HK-2 (cell line): ENCODE data around the gene BLVRA.
"Not testable (repeated sequence)": the region's sequence is repeated elsewhere in the genome, so short reads cannot be mapped to it uniquely, and the experiment has no call there.

Experiments used
- DNase-seq: peaks from one replicate; pipeline ENCODE4 v3.0.0-alpha.2; 2018; ENCODE audit not compliant: unreplicated experiment

The BLVRA gene

DNA sequence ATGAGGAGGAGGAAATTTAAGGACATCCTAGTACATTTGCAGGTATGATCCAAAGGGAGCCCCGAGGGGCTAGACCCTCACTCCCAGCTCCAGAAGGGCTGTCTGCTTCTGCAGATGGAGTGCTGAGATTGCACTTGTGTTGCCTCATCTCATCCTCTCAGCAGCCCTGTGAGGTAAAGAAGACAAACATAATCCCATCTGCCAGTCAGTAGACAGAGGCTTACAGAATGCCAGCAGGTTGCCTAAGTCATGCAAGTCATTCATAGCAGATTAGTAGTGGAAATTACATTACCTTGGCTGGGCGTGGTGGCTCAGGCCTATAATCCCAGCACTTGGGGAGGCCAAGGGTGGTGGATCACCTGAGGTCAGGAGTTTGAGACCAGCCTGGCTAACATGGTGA, 45.4 kb downstream of the BLVRA start:
- DNase-seq: no peak

DNA sequence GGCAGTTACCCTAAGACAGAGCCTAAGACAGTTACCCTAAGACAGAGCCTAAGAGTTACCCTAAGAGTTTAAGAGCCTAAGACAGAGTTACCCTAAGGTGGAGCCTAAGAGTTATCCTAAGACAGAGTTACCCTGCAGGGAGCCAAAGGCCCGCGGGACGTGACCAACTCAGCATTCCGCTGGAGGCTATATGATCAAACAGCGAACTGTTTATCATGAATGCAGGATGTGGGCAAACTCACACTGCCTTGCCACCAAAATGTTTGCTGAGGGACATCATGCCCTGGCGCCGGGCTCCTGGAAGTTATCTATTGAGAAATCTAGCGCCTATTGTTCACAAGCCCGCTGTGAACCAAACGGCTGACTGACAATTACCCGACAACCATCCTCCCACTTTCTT, 49.9 kb downstream of the BLVRA start:
- DNase-seq: no peak

DNA sequence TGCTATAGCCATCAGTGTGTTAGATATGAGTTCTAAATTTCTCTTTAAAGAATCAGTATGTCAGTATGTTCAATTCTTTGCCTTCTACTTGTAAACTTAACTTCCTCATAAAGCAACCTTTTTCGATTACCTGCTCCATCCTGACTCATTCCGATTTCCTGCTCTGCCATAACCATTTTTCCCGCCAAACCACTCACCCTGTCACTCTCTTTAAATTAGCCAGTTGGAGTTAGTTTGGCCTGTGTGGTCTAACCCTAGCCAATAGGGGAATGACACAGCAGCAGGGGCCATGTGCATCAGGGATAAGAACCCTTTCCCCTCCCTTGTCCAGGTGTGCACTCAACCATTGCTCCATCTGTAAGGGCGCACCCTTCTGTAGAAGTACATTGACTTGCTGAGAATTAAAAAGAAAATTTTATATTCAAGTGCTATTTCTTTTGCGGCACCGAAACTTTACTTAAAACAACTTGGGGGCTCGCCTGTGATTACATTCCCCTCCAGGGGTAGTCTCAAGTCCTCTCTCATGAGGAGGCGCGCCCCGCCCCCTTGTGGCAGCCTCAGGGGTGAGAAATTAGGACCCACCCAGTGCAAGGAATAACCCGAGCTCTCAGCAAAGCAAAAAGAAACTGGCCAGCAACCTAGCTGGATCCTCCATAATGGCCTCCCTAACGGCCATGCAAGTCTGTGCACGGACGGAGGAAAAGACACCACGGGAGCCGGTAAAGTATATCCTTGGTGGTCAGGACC, 51.9 kb downstream of the BLVRA start:
- DNase-seq: not testable (repeated sequence)

DNA sequence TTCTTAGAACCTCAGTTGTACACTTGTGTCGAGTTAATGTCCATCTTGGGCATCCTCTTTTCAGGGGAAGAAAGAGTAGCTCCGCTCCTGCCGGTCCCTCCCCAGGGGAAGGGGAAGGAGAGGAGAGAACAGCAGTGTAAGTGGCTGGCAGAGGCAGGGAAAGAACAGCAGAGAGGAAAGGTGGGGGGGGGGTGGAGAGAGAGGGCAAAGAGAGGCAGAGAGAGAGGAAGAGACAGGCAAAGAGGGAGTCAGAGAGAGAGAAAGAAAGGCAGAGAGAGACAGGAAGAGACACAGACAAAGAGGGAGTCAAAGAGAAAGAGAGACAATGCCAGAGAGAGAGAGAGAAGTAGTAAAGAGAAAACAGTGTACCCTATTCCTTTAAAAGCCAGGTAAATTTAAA, 56.9 kb downstream of the BLVRA start:
- DNase-seq: no peak

DNA sequence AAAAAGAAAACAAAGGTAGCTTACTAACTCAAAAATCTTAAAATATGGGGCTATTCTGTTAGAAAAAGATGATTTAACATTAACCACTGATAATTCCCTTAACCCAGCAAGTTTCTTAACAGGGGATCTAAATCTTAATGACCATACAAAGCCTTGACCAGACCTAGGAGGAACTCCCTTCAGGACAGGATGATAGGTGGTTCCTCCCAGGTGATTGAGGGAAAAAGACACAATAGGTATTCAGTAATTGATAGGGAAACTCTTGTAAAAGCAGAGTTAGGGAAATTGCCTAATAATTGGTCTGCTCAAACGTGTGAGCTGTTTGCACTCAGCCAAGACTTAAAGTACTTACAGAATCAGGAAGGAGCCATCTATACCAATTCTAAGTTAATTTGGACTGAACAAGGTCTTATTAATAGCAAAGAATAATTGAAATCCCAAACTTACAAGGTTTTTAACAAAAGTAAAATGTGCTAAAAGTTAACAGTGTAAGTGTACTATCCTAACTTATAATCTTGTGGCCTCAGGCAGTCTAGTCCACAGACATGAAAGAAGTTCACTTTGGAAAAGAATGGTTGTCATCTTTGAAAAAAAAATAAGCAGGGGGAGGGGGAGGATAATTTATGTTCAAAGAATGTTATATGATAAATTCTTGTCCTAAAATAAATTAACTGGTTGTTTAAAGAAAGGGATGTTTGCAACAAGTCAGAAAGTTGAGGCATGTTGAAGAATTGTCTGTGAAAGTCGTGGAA, 57.7 kb downstream of the BLVRA start:
- not testable (repeated sequence) for DNase-seq

DNA sequence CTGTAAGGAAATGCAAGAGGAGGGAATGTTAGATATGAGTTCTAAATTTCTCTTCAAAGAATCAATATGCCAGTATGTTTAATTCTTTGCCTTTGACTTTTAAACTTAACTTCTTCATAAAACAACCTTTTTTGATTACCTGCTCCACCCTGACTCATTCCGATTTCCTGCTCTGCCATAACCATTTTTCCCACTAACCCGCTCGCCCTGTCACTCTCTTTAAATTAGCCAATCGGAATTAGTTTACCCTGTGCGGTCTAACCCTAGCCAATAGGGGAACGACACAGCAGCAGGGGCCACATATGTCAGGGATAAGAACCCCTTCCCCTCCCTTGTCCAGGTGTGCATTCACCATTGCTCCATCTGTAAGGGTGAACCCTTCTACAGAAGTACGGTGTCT, 64.9 kb downstream of the BLVRA start:
- not testable (repeated sequence) for DNase-seq

DNA sequence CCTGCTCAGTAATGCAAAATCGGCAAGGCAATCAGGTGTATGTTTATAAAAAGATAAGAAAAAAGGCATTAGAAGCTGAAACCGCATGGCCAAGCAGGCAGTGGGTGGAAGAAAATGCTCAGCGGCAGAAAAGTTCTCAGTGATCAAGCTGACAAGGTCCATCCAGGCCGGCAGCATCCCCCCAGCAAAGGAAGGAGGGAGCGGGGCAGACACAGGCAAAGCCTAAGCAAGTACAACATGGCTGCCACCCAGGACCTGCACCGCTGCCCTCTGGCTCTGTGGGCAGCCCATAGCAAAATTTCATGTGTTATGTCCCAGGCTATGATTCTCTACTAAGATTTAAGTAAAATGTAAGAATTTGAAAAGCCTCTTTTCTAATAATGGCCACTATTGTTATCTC, 65.5 kb downstream of the BLVRA start:
- no peak for DNase-seq

DNA sequence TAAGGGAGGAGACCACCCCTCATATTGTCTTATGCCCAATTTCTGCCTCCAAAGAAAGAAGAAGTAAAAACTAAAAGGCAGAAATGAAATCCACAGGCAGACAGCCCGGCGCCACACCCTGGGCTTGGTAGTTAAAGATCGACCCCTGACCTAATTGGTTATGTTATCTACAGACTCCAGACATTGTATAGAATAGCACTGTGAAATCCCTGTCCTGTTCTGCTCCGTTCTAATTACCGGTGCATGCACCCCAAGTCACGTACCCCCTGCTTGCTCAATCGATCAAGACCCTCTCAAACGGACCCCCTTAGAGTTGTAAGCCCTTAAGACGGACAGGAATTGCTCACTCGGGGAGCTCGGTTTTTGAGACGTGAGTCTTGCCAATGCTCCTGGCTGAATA, 66.0 kb downstream of the BLVRA start:
- not testable (repeated sequence) for DNase-seq

DNA sequence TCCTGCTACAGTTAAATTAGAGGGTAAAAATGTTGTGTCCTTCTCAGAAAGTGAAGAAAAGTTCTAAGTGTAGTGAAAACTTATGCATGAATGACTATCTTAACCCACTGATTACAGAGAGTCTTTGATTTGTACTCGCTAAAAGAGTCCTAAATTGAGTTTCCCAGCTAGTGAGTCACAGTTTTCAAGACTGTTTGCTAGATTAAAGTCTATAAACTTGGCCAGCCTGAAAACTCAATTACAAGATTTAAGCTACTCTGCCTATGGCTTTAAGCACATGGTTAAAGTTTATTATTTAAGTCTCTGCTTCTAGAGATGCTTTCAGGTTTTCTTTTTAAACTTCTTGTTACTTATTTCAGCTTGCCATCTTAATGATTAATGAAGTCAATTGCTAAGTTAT, 66.5 kb downstream of the BLVRA start:
- DNase-seq: no peak

DNA sequence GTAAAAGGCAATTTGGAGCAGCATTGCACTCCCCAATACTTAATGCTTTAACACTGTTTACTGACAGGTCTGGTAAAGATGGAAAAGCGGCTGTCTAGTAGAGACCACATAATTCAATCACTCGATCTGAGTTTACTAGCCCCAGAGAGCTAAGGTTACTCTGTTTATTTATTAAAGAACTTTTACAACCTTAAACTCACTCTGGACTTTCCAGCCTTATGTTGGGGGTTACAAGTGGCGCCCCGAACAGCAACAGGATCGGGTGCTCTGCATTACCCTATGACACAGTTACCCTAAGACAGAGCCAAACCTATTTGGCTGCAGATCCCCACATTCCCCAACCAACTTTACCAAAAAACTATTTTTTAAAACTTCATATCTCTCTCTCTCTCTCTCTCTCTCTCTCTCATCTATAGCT, 66.9 kb downstream of the BLVRA start:
- no peak for DNase-seq

DNA sequence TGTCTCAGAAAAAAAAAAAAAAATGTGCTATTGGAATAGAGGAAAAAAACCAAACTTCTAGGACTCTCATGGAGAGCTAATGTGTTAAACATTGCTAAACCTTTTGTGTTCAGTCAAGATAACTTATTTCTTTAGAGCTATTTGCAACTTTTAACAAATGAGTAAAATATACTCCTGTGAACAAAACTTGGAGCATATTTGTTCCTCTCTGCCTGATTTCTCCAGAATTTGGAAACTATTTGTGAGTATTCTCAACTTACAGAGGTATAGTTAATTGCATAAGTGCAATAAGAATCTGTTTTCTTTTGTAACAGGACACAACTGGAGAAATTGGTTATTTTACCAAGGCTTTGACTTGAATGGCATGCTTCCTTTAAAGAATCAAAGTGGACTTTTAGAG, 72.4 kb downstream of the BLVRA start:
- DNase-seq: not testable (repeated sequence)

DNA sequence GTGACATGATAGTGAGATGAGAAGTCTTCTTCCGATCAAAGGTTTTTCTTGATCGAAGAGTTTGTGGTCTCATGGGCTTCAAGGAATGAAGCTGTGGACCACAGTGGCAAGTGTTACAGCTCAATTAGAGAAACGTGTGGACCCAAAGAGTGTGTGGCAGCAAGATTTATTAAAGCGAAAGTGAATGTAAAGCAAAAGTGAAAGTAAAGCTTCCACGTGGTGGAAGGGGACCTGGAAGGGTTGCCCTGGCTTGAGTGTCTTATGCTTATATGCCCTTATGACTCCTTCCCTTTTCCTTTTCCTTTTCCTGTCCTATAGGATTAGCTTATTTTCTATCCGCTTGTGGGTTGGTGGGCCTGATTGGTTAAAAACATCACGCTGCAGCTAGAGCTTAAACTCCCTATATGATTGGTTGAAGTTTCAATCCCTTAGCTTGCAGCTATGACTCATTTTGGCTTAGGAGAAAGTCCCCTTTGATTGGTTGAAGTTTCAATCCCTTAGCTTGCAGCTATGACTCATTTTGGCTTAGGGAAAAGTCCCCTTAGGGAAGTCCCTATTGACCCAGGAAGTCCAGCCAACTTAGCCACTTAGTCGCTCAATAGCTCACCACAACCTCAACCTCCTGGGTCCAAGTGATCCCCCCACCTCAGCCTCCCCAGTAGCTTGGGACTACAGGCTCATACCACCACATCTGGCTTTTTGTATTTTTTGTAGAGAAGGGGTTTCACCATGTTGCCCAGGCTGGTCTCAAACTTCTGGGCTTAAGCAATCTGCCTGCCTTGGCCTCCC, 76.2 kb downstream of the BLVRA start:
- DNase-seq: peak; percentile 27

DNA sequence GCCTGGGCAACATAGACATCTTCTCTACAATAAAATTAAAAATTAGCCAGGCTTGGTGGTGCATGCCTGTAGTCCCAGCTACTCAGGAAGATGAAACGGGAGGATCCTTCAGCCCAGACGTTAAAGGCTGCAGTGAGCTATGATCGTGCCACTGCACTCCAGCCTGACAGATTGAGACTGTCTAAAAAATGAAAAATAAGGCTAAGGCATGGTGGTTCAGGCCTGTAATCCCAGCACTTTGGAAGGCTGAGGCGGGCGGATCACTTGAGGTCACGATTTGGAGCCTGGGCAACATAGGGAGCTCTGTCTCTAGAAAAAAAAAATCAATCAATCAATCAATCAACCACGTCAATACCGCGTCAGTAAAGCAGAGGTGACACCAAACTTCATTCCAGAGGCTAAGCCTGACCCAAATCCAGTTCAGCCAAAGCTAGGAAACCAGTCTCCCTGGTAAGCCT, 79.8 kb downstream of the BLVRA start:
- no peak for DNase-seq

DNA sequence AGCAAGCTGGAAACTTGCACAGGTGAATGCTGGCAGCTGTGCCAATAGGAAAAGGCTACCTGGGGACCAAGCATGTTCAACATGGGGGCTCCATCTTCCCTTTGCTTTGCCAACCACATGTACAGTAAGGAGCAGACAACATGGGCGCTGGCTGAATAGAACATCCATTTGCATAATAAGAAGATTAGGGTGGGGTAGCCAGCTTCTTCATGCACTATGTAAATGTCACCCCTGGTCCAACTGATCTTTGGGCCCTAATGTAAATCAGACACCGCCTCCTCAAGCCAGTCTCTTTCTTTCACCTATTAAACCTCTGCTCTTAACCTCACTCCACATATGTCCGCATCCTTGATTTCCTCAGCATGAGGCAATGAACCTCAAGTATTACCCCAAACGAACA, 84.8 kb downstream of the BLVRA start:
- no peak for DNase-seq

DNA sequence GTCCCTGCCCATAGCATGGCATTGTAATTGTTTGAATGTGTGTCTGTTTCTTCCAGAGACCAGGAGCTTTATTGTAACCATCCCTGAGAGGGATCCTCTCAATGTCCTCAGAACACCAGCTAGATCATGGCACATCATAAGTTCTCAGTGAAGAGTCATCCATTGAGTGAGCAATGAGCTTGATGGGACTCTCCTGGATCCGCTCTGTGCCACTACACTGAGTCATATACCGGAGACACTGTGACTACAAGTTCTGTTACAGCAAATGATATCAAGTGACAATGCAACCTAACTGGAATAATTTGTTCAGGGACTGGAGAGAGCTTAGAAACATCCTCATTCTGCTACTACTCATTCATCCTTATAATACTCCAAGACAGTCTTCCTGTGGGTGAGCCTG, 85.8 kb downstream of the BLVRA start:
- no peak for DNase-seq

DNA sequence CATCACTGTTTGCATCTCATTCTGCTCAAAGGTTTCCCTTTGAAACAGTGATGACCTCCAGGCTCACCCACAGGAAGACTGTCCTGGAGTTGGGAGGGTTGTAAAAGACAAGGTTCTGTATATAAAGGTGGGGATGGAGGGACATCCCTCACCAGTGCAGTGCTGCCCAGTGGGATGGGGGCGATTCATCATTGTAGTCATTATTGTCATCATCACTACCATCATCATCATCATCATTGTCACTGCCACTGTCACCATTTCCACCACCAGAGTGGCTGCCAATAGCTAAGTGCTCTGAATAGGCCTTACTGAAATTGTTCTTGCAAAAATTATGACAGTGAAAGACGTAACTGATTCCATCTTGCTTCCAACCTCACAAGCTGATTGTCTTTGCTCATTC, 86.2 kb downstream of the BLVRA start:
- DNase-seq: no peak

DNA sequence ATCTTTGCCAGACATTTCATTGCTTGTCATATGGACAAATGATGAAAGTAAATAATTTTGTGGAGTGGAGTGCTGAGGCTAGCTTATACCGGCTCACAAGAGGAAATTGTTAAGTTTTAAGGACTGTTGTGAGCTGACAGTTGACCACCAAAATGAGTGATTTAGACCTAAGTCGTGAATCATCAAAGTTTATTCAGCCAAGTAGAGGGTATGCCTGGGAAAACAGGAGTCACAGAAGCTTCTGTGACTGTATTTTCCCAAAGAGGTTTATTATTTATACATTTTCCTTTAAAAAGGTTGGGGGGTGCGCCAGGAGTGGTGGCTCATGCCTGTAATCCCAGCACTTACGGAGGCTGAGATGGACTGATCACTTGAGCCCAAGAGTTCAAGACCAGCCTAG, 89.0 kb downstream of the BLVRA start:
- DNase-seq: no peak

DNA sequence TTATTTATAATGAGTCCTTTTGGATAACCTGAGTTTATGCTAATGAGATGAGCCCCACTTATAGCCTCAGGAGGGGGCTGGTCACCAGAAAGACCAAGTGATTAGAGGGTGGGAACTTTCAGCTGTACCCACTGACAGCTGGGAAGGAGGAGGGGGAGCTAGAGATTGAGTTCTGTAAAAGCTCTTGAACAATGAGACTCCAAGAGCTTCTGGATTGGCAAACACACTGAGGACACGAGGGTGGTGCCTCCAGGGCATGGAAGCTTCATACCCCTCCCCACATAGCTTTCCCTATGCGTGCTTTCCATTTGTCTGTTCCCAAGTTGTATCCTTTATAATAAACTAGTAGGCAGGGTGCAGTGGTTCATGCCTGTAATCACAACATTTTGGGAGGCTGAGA, 90.6 kb downstream of the BLVRA start:
- no peak for DNase-seq

DNA sequence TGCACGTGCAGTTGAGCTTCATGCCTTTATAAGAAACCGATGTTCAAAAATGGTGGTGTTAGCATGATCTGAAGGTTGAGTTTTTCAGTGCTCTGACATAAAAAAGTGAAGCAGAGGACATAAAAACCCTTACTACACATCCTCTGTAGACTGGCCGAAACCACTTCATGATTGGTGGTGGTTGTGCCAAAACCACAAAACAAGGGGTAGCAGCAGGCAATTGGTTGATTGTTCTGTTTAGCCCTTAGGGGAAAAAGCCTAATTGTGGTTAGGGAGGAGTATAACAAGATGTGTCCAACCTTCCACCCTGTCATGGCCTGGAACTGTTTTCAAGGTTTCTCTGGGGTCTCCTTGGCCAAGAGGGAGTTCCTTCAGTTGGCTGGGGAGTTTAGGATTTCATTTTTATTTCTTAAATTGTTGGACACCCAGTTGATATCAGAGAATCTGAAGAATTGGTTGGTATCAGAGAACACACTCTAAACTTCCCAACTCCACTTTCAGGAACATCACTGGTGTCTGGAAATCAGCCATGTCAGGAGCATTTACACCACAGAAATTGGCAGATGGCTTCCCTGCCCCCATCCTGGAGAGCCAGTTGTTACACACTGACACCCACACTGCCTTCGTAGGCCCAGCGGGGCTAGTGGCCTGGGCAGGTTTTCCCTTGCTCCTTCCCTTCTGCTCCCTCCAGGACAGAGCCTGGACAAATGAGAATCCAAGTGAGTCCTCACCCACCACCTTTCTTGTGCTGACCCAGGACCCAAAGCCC, 92.1 kb downstream of the BLVRA start:
- DNase-seq: no peak

DNA sequence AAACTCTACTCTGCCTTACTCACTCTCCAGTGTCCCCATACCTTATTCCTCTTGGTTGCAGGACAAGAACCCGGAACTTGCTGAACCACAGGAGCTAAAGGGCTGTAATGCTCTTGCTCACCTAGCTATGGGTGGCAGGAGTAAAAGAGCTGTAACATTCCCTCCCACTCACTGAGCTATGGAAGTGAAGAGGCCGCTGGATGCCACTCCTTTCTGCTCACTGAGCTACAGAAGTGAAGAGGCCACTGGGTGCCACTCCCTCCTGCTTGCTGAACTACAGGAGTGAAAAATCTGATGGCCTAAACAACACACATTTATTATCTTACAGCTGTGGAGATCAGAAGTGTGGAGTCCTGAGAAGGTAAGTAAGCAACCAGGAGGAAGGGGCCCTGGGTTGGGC, 93.3 kb downstream of the BLVRA start:
- no peak for DNase-seq

DNA sequence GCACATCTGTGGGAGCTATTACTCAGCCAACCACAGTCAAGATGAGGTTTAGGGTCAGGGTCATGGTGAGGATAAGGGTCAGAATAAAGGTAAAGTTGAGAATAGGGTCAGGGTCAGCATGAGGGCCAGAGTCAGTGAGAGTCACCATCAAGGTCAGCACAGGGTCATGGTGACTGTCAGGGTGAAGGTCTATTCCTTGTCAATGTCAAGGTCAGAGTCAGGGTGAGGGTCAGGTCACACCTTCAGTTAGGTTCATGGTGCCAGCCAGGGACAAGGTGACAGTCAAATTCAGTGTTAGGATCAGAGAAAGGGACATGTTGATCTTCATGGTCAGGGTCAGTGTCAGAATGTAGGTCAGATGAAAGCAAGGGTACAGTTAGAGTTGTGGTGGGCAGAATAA, 96.7 kb downstream of the BLVRA start:
- DNase-seq: no peak

DNA sequence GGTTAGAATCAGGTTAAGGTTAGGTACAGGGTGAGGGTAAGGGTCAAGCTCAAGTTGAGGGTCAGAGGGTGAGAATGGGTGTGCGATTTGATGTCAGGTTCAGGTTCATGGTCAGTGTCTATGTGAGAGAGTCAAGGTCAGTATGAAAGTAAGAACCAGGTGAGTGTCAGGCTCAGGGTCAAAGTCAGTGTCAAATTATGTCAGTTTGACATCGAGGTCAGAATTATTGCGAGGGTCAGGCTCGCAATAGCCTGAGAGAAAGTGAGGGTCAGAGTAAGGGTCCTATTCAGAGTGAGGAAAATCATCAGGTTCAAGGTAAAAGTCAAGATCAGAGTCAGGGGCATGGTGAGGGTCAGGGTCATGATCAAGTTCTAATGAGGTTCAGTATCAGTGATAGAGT, 97.8 kb downstream of the BLVRA start:
- no peak for DNase-seq
